ENCODE measurements around the gene GALE.
"Not testable (repeated sequence)": the region's sequence is repeated elsewhere in the genome, so short reads cannot be mapped to it uniquely, and the experiment has no call there.

The GALE gene

GRCh38 chr1:23800400-23801337 lies at the start of gene GALE:
GALE (minus strand) TSS chr1:23800754; CDS start chr1:23799007, 1,747 bp downstream.
- TF ChIP-seq CTCF (IDR thresholded peaks at IDR 0.05; ENCODE audit: insufficient read depth, low read depth, low read length, missing control alignments), result no peak
- DNase-seq (ENCODE audit: low read depth), result peak; percentile 97
- peak within 1 kb of the TSS; percentile 75 for H3K4me3 ChIP-seq (ENCODE audit: low read length)

DNA sequence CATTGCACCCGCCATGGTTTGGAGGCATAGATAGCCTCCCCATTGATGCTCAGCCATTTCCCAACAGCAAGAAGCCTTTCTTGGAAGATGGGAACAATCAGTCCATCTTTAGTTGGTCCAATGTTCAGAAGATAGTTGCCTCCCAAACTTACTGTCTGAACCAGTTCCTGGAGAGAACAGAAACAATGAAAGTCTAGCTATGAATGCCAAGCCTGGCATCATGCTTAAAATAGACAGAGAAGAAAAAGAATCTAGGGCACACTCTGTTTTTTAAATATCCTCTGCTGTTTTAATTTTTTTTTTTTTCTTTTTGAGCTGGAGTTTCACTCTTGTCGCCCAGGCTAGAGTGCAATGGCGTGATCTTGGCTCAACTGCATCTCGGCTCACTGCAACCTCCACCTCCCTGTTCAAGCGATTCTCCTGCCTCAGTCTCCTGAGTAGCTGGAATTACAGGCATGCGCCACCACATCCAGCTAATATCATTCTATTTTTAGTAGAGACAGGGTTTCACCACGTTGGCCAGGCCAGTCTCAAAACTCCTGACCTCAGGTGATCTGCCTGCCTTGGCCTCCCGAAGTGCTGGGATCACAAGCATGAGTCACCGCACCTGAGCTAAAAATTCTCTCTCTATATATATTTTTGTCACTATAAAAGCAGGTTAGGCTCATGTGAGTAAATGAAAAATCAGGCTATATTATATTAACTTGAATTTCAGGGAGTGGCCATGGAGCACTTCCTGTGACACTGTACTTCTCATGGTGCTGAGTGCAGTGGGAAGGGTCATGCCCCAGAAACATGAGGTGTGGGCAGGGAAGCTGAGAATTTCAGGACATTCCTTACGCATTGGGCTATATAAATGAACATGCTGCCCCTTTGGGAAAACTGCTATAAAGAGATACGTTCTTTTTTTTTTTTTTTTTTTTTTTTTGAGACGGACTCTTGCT lies 48.4 kb upstream of the GALE start:
- no peak for DNase-seq (ENCODE audit: low read depth)
- TF ChIP-seq CTCF (IDR thresholded peaks at IDR 0.05; ENCODE audit: insufficient read depth, low read depth, low read length, missing control alignments), result no peak
- no peak overlapping the region for H3K4me3 ChIP-seq (ENCODE audit: low read length)

DNA sequence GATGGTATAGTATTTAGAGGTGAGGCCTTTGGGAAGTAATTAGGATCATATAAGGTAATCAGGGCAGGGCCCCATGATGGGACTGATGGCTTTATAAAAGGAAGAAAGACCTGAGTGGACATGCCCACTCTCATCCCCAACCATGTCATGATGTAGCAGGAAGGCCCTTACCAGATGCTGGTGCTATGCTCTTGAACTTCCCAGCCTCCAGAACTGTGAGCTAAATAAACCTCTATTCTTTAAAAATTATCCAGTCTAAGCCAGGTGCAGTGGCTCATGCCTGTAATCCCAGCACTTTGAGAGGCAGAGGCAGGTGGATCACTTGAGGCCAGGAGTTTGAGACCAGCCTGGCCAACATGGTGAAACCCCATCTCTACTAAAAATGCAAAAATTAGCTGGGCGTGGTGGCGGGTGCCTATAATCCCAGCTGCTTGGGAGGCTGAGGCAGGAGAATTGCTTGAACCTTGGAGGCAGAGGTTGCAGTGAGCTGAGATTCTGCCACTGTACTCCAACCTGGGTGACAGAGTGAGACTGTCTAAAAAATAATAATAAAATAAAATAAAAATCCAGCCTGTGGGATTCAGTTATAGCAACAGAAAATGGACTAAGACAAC lies 47.0 kb upstream of the GALE start:
- not testable (repeated sequence) for H3K4me3 ChIP-seq (ENCODE audit: low read length); DNase-seq (ENCODE audit: low read depth)

- TF ChIP-seq CTCF (IDR thresholded peaks at IDR 0.05; ENCODE audit: insufficient read depth, low read depth, low read length, missing control alignments), result no peak
- no peak for DNase-seq (ENCODE audit: low read depth)
- no peak overlapping the region for H3K4me3 ChIP-seq (ENCODE audit: low read length)
These were observed 44.6 kb upstream of the GALE start for GRCh38 chr1:23845163-23845562.

DNA sequence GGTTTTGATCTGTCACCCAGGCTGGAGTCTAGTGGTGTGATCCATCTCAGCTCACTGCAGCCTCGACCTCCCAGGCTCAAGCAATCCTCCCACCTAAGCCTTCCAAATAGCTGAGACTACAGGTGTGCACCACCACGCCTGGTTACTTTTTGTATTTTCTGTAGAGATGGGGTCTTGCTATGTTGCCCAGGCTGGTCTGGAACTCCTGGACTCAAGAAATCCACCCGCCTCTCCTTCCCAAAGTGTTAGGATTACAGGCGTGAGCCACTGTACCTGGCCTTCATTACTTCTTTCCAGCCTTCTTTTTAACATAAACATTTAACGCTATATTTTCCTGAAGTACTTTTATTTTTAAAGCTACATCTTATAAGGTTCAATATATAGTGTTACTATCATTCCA lies 43.1 kb upstream of the GALE start:
- no peak for TF ChIP-seq CTCF (IDR thresholded peaks at IDR 0.05; ENCODE audit: insufficient read depth, low read depth, low read length, missing control alignments)
- DNase-seq (ENCODE audit: low read depth), result no peak
- no peak overlapping the region for H3K4me3 ChIP-seq (ENCODE audit: low read length)

DNA sequence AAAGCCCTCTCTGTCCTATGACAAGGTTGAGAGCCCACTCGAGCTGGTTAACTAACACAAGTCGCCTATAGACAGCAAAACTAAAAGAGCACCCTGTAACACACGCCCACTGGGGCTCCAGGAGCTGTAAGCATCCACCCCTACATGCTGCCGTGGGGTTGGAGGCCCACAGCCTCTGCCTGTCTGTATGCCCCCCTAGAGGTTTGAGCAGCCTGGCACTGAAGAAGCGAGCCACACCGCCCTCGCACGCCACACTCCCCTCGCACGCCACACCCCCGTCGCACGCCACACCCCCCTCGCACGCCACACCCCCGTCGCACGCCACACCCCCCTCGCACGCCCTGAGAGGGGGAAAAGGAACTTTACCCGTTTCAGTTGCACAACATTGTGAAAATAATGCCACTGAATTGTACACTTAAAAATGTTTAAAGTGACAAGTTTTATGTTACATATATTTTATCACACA lies 37.9 kb upstream of the GALE start:
- peak overlapping the region; percentile 31 for H3K4me3 ChIP-seq (ENCODE audit: low read length)
- peak; percentile 62 for DNase-seq (ENCODE audit: low read depth)
- TF ChIP-seq CTCF (IDR thresholded peaks at IDR 0.05; ENCODE audit: insufficient read depth, low read depth, low read length, missing control alignments), result no peak

All from epithelial cell of esophagus (primary cell).